ENCODE results near the gene ZNF529. TPM values are rescaled to one million over a fixed set of nuclear protein-coding genes. Genes with fewer than 3 reads are reported as not detected.

The ZNF529 gene
- total and polyA plus RNA-seq, 2 of the 13 experiments (the other 11 are each of a cell fraction or from before 2014, with no cell fraction given): 9.3 to 10.6 TPM

DNA sequence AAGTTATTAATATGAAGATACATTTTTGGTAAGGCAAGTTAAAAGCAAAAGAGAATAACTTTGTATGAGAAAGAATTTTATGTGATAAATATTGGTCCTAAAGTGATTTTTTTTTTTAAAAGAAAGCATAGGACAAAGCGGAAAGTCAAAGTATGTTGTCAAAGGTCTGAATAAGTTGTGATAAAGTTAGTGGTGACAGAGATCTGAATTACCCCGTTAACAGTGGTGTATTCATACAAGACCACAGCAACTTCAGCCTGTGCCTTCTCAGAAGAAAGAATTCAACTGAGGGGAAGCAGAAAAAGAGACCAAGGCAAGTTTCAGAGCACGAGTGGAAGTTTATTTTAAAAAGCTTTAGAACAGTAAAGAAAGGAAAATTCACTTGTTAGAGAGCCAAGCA lies 64.8 kb downstream of the ZNF529 start:
- ChIA-PET POLR2A (no interaction called here), CTCF (ENCODE audit: low intra/inter-chr PET ratio, low total read pairs) (no interaction called here)
- DNase-seq (ENCODE audit: low spot score) (no peak), ATAC-seq (no peak), FAIRE-seq (no peak)
- intact Hi-C loops (cut with micrococcal nuclease; ENCODE audit: unreplicated experiment) (no loop called here), in situ Hi-C loops (cut with HindIII; ENCODE audit: extremely low pct_ligation_motif_present, low pct_unique_long_range_greater_than_20kb) (no loop called here)
- no peak overlapping the region for H3K4me2 ChIP-seq (ENCODE audit: low read depth, low read length)
- peaks cover 81% of the 10 kb centered on the region for H3K9me3 ChIP-seq (ENCODE audit: low read length)
- no peaks in the 10 kb centered on the region for H3K36me3 ChIP-seq (replicated peaks in 1 of 2; ENCODE audit: control insufficient read depth in 1 of 2, insufficient read depth in 2 of 2, low read length in 2 of 2)
- 79% methylated on average over 3 of the region's 3 CpGs for WGBS (ENCODE audit: low lambda C conversion rate)
- no peak for TF ChIP-seq MTA3 (CRISPR knock-in tag; IDR thresholded peaks at IDR 0.05)
- TF ChIP-seq, protein P1, sequence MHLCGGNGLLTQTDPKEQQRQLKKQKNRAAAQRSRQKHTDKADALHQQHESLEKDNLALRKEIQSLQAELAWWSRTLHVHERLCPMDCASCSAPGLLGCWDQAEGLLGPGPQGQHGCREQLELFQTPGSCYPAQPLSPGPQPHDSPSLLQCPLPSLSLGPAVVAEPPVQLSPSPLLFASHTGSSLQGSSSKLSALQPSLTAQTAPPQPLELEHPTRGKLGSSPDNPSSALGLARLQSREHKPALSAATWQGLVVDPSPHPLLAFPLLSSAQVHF (CRISPR knock-in tag; IDR thresholded peaks at IDR 0.05): no peak
- no peak for TF ChIP-seq STAG1 (CRISPR knock-in tag; IDR thresholded peaks at IDR 0.05)
- TF ChIP-seq CREM (IDR thresholded peaks at IDR 0.05): no peak
- TF ChIP-seq CREM (CRISPR knock-in tag; IDR thresholded peaks at IDR 0.05): no peak
- TF ChIP-seq SETDB1 (CRISPR knock-in tag; IDR thresholded peaks at IDR 0.05; ENCODE audit: borderline replicate concordance): no peak
- no peak for TF ChIP-seq NFKB2 (CRISPR knock-in tag; IDR thresholded peaks at IDR 0.05; ENCODE audit: borderline replicate concordance)
- no peak for TF ChIP-seq ZNF354B (CRISPR knock-in tag; IDR thresholded peaks at IDR 0.05)
- no peak for TF ChIP-seq CBX1 (IDR thresholded peaks at IDR 0.05; ENCODE audit: low read depth)
- no peak for TF ChIP-seq FOXP1 (IDR thresholded peaks at IDR 0.05)
- TF ChIP-seq FOXP1 (CRISPR knock-in tag; IDR thresholded peaks at IDR 0.05): no peak
- TF ChIP-seq ZNF879 (CRISPR knock-in tag; IDR thresholded peaks at IDR 0.05): no peak
- H3K4me3 ChIP-seq (replicated peaks in 1 of 3; ENCODE audit: insufficient read depth in 1 of 3, low read depth in 2 of 3, low read length in 3 of 3): no peak overlapping the region
- no TSS peak for BruUV-seq (replicated peaks)
- H3K27me3 ChIP-seq (ENCODE audit: control insufficient read depth in 1 of 2, insufficient read depth in 2 of 2, low read length in 2 of 2): no peaks in the 10 kb centered on the region
- no peaks in the 10 kb centered on the region for H4K20me1 ChIP-seq (ENCODE audit: insufficient read depth, low read length)
- H3K27ac ChIP-seq (ENCODE audit: extremely low read length, insufficient read depth, low read length): no peak overlapping the region
- no peak overlapping the region for H3K9ac ChIP-seq (ENCODE audit: insufficient read depth, low read depth, low read length)
- H3K79me2 ChIP-seq (ENCODE audit: insufficient read depth, low read length): no peaks in the 10 kb centered on the region
- H3K4me1 ChIP-seq (ENCODE audit: insufficient read depth, low read length): no peaks in the 10 kb centered on the region
- no peak overlapping the region for H2AFZ ChIP-seq (ENCODE audit: low read length)

DNA sequence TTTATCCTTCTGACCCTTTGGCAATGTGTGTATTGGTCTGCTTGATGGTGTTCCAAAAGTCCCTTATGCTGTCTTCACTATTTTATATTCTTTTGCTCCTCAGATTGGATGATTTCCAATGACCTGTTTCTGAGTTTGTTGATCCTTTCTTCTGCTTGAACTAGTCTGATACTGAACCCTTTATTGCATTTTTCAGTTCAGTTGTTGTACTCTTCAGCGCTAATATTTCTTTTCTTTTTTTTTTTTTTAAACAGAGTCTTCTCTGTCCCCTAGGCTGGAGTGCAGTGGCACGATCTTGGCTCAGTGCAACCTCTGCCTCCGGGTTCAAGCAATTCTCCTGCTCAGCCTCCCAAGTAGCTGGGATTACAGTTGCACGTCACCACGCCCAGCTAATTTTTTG lies 71.1 kb downstream of the ZNF529 start:
- DNase-seq (ENCODE audit: low spot score): no peak
- H3K36me3 ChIP-seq (replicated peaks in 1 of 2; ENCODE audit: control insufficient read depth in 1 of 2, insufficient read depth in 2 of 2, low read length in 2 of 2): no peaks in the 10 kb centered on the region
- ChIA-PET POLR2A (no interaction called here), CTCF (ENCODE audit: low intra/inter-chr PET ratio, low total read pairs) (no interaction called here)
- H2AFZ ChIP-seq (ENCODE audit: low read length): no peak overlapping the region
- WGBS (ENCODE audit: low lambda C conversion rate): 37% methylated on average over 5 of the region's 5 CpGs
- no peak overlapping the region for H3K4me3 ChIP-seq (replicated peaks in 1 of 3; ENCODE audit: insufficient read depth in 1 of 3, low read depth in 2 of 3, low read length in 3 of 3)
- no peak overlapping the region for H3K9ac ChIP-seq (ENCODE audit: insufficient read depth, low read depth, low read length)
- H3K9me3 ChIP-seq (ENCODE audit: low read length): peaks cover 70% of the 10 kb centered on the region
- TF ChIP-seq ZNF160 (CRISPR knock-in tag; IDR thresholded peaks at IDR 0.05) (peak; percentile 90), PHF5A (CRISPR knock-in tag; IDR thresholded peaks at IDR 0.05; ENCODE audit: low read depth, unreplicated experiment) (no peak)
- TF ChIP-seq, protein P2, sequence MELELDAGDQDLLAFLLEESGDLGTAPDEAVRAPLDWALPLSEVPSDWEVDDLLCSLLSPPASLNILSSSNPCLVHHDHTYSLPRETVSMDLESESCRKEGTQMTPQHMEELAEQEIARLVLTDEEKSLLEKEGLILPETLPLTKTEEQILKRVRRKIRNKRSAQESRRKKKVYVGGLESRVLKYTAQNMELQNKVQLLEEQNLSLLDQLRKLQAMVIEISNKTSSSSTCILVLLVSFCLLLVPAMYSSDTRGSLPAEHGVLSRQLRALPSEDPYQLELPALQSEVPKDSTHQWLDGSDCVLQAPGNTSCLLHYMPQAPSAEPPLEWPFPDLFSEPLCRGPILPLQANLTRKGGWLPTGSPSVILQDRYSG (CRISPR knock-in tag; IDR thresholded peaks at IDR 0.05): no peak
- H3K27me3 ChIP-seq (ENCODE audit: control insufficient read depth in 1 of 2, insufficient read depth in 2 of 2, low read length in 2 of 2): no peaks in the 10 kb centered on the region
- ATAC-seq: no peak
- no TSS peak for BruUV-seq (replicated peaks)
- intact Hi-C loops (cut with micrococcal nuclease; ENCODE audit: unreplicated experiment) (no loop called here), in situ Hi-C loops (cut with HindIII; ENCODE audit: extremely low pct_ligation_motif_present, low pct_unique_long_range_greater_than_20kb) (no loop called here)
- no peaks in the 10 kb centered on the region for H3K79me2 ChIP-seq (ENCODE audit: insufficient read depth, low read length)
- no peak overlapping the region for H3K27ac ChIP-seq (ENCODE audit: extremely low read length, insufficient read depth, low read length)
- no peak overlapping the region for H3K4me2 ChIP-seq (ENCODE audit: low read depth, low read length)
- FAIRE-seq: no peak
- H4K20me1 ChIP-seq (ENCODE audit: insufficient read depth, low read length): no peaks in the 10 kb centered on the region
- no peaks in the 10 kb centered on the region for H3K4me1 ChIP-seq (ENCODE audit: insufficient read depth, low read length)

Measured in HepG2 (cell line).